GM10266 (cell line): ENCODE measurements around the gene LARGE1.

Experiments used
- DNase-seq: peaks from one replicate; pipeline ENCODE4 v3.0.0; 2012; ENCODE audit errors: extremely low spot score
- CTCF ChIP-seq: IDR thresholded peaks from 2 replicates; pipeline ENCODE4 v1.5.1; 2012; ENCODE audit warnings: mild to moderate bottlenecking, low read depth; ENCODE audit not compliant: control insufficient read depth, insufficient read depth; ENCODE audit errors: missing control alignments

LARGE1 gene

DNA sequence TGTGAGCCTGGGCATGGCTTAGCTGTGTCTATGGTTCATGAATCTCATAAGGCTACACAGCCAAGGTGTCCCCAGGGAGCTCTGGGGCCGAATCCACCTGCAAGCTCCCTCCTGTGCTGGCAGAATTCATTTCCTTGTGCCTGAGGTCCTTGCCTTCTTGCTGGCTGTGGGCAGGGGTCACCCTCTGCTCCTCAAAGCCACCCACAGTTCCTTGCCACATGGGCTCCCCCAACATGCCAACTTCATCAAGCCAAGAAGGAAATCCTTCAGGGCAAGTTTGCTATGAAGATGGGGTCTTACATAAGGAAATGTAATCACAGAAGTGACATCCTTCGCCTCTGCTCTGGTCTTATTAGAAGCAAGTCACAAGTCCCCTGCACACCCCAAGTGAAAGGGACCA, 24.8 kb downstream of the LARGE1 start:
- no peak for DNase-seq

GRCh38 chr22:33894515-33894914, 25.8 kb downstream of the LARGE1 start:
- no peak for TF ChIP-seq CTCF
- no peak for DNase-seq

More for the DNA sequence above, 24.8 kb downstream of the LARGE1 start:
- TF ChIP-seq CTCF, result no peak

GRCh38 chr22:33894036-33894435, 26.2 kb downstream of the LARGE1 start:
- TF ChIP-seq CTCF, result no peak
- DNase-seq, result no peak

DNA sequence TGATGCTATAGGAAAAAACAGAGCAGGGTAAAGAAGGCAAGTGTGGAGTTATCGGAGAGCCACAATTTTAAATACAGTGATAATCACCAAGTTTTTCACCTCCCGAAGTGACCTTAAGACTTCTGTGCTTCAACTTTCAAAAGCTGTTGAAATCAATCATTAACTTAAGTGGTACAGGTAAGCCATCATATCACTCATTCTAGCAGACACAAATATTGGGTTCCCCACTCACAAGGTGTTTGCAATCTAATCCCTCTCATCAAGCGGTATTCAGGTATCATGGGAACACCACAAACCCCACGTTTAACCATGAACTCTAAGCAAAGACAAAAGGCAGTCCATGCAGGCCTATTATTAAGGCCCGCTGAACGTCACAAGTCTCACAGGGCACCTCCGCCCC, 26.8 kb downstream of the LARGE1 start:
- no peak for TF ChIP-seq CTCF
- DNase-seq, result no peak

- TF ChIP-seq CTCF, result no peak
- DNase-seq, result no peak
Observed at GRCh38 chr22:33891992-33892391, 28.3 kb downstream of the LARGE1 start.

DNA sequence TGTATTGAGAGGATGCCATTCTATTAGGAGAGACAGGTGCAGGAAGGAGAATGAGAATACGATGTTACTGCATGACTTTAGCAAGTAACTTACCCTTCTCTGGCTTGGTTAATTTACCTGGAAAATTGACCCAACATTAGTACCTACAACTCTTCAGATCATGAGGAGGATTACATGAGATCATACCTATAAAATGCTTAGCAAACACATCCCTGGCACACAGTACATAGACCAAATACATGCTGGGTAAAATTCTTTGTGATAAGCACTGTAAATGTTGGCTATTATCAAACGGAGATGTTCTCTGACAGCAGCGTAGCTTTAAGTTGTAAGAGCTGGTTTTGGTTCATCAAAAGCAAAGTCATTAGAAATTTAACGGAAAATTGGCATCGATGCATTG, 28.8 kb downstream of the LARGE1 start:
- no peak for DNase-seq
- TF ChIP-seq CTCF, result no peak

DNA sequence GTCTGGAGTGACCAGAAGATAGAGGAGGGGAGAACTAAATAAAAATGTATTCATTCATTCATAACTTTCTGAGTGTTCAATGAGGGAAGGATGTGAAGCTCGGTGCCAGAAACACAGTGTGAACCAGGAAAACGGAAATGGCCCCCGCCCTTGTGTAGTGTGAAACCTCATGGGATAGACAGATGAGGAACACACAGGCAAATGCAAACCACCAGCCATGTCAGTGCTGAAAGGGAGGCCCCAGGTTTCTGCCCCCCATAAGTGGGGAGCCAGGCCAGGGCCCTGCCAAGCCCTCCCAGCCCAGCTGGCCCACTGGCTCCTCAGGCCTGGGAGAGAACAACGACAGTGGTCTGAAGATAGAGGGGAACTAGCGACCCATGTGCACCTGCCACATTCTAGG, 30.5 kb downstream of the LARGE1 start:
- no peak for TF ChIP-seq CTCF
- no peak for DNase-seq
